Effector memory CD4-positive, alpha-beta T cell (primary cell): ENCODE results near the gene TAF5L.

Experiments
- DNase-seq, 3 donors: peaks; one replicate each; pipeline ENCODE4 v3.0.0-alpha.2; 2020
- H3K27ac ChIP-seq: 2 replicates; pipeline ENCODE4 v1.7.0; 2013; ENCODE audit warnings: mild to moderate bottlenecking, low read length, moderate library complexity; ENCODE audit not compliant: insufficient read depth, poor library complexity, severe bottlenecking
- H3K27me3 ChIP-seq: replicated peaks from 2 replicates; pipeline ENCODE4 v1.7.0; 2013; ENCODE audit warnings: mild to moderate bottlenecking, low read length; ENCODE audit not compliant: insufficient read depth, control insufficient read depth, poor library complexity, severe bottlenecking
- H3K36me3 ChIP-seq: 2 replicates; pipeline ENCODE4 v1.7.0; 2013; ENCODE audit warnings: mild to moderate bottlenecking, low read length, moderate library complexity; ENCODE audit not compliant: control insufficient read depth, insufficient read depth
- H3K4me1 ChIP-seq: 2 replicates; pipeline ENCODE4 v1.7.0; 2013; ENCODE audit warnings: low read length, mild to moderate bottlenecking; ENCODE audit not compliant: control insufficient read depth, insufficient read depth, poor library complexity, severe bottlenecking
- H3K4me3 ChIP-seq: 2 replicates; pipeline ENCODE4 v1.7.0; 2013; ENCODE audit warnings: low read length, low read depth, mild to moderate bottlenecking; ENCODE audit not compliant: insufficient read depth, poor library complexity, severe bottlenecking
- H3K9me3 ChIP-seq: 2 replicates; pipeline ENCODE4 v1.7.0; 2013; ENCODE audit warnings: mild to moderate bottlenecking, low read length, moderate library complexity; ENCODE audit not compliant: control insufficient read depth

Gene TAF5L

DNA sequence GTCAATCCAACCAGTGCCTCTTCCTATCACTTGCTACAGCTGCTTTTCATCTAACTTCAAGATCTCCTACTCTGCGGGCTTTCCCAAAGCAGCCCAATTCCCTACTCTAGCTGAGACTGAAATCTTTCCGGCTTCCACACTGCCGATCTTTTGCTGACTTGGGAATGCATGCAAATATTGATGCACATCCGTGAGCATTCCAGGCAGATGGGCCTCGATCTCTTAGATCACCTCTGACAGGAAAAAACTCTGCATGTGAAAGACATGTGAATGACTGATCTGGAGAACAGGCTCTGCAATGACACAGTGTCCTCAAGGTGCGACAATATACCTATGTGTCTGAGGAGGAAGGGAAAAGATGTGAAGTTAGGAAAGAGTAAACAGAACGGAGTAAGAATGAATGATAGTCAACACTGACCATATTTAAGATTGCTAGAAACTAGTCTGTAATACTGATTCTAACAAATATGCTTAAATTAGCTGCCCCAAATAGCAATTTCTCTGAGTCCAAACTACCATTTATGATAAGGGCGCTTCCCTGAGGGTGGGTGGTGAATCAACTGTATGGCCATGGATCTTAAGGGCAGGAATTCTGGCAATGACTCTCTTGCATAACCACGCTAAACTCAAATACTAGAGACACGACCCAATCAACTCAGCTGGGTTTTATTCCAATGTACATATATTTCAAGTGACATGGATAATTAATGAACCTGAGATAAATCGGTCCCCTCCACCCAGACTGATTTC is 8.4 kb downstream of the TAF5L start:
- no peak for DNase-seq
- H3K27ac ChIP-seq, result no peak overlapping the region
- no peaks in the 10 kb centered on the region for H3K27me3 ChIP-seq
- H3K36me3 ChIP-seq, result peaks cover 20% of the 10 kb centered on the region
- no peaks in the 10 kb centered on the region for H3K9me3 ChIP-seq
- no peaks in the 10 kb centered on the region for H3K4me1 ChIP-seq
- H3K4me3 ChIP-seq, result no peak overlapping the region

DNA sequence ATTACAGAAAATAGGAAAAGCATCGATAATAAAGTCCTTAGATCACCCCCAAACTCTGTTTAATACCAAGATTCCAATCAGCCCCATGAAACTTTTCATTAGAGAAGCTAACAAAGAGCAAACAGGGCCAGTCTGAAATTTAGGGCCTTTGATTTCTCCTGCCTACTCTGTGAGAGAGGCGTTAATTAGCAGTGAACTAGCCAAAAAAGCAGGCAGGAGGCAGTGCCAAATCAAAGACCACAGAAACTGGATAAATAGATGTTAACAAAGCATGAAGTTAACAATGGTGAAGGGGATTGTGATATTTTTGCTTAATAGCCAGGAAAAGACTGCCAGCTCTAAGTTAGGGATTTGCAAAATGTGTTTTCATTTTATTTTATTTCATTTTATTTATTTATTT is 11.2 kb downstream of the TAF5L start:
- Histone ChIP-seq H3K27me3 (no peaks in the 10 kb centered on the region), H3K36me3 (peaks cover 47% of the 10 kb centered on the region), H3K4me1 (no peaks in the 10 kb centered on the region), H3K27ac (no peak overlapping the region), H3K4me3 (no peak overlapping the region), H3K9me3 (no peaks in the 10 kb centered on the region)
- DNase-seq, result no peak

DNA sequence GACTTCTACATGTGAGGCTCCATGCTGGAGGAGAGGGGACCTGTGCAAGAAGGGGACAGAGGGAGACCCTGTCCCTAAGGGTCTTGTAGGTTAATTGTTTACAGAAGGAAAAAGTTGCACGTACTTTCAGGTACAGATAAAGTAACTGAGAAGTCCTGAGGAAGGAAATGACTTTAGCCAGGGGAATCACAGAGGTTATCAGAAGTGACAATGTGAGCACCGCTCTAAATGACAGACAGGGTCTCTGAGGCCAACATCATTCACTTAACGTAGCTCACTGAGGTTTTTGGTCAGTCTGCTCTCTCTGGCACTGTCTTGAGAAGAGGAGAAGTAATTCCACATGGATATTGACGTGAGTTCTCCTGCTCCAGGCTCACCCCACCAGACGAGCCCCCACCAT is 12.0 kb downstream of the TAF5L start:
- Histone ChIP-seq H3K4me1 (no peaks in the 10 kb centered on the region), H3K9me3 (no peaks in the 10 kb centered on the region), H3K27me3 (no peaks in the 10 kb centered on the region), H3K4me3 (no peak overlapping the region), H3K36me3 (peaks cover 55% of the 10 kb centered on the region), H3K27ac (no peak overlapping the region)
- DNase-seq, result no peak

DNA sequence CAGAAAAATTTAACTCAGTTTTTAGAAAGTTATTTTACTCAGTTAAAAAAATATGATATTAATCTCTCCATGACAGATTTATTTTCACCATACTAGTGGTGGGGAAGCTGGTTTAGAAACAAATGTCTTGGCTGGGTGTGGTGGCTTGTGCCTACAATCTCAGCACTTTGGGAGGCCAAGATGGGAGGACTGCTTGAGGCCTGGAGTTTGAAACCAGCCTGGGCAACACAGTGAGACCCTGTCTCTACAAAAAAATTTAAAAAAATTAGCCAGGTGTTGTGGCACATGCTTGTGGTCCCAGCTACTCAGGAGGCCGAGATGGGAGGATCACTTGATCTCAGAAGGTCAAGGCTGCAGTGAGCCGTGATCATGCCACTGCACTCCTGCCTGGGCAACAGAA is 17.3 kb downstream of the TAF5L start:
- peaks cover 49% of the 10 kb centered on the region for H3K36me3 ChIP-seq

DNA sequence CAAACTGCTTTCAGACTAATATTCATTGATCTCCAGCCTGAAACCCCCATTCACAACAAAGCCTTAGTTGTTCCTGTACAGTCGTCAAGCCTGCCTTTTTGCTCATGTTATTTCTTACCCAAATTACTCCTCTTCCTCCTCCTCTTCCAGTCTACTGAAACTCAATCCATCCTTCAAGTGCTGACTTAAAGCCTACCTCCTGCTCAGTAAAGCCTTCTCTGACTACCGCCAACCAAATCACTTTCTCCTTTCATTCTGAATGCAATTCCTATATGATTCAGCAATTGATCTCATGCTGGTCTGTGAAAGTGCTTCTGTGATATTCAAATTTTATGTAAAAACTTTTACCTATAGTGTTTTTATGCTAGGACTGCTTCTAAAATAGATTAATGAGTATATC is 18.6 kb downstream of the TAF5L start:
- Histone ChIP-seq H3K4me3 (no peak overlapping the region), H3K27ac (no peak overlapping the region), H3K9me3 (no peaks in the 10 kb centered on the region), H3K27me3 (no peaks in the 10 kb centered on the region), H3K36me3 (peaks cover 40% of the 10 kb centered on the region), H3K4me1 (no peaks in the 10 kb centered on the region)
- DNase-seq, result no peak

More for the DNA sequence above, 17.3 kb downstream of the TAF5L start:
- Histone ChIP-seq H3K27me3 (no peaks in the 10 kb centered on the region), H3K27ac (no peak overlapping the region), H3K4me3 (no peak overlapping the region), H3K9me3 (no peaks in the 10 kb centered on the region), H3K4me1 (no peaks in the 10 kb centered on the region)
- DNase-seq, result no peak

DNA sequence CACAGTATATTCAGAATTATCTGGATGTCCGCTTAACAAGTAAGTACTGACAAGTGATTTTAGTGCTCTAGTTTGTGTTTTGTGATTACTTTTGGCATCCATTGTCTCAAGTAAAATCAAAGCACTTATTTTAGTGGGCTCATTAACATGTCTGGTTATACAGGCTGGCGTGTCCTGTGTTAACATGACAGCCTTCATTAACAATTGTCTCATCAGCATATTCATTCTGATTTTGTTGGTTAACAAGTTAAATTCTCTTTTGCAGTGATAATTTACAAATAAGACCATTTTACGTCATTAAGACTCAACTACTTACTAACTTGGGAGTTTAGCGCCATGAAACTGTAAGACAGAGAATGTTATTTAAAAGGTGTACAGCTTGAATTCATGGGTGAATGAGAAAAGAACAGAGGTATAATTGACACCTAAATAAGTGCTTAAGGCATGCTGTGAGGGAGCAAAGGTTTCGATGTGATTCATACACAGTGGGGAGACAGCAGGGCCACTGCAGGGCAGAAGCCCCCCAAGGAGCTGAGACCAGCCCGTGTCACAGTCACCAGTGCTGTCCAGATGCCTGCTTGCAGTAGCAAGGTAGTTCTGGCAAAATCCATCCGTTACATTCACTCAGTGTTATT is 22.4 kb downstream of the TAF5L start:
- no peaks in the 10 kb centered on the region for H3K9me3 ChIP-seq
- no peak for DNase-seq
- no peak overlapping the region for H3K27ac ChIP-seq
- no peak overlapping the region for H3K4me3 ChIP-seq
- no peaks in the 10 kb centered on the region for H3K27me3 ChIP-seq
- H3K4me1 ChIP-seq, result no peaks in the 10 kb centered on the region
- peaks cover 25% of the 10 kb centered on the region for H3K36me3 ChIP-seq

DNA sequence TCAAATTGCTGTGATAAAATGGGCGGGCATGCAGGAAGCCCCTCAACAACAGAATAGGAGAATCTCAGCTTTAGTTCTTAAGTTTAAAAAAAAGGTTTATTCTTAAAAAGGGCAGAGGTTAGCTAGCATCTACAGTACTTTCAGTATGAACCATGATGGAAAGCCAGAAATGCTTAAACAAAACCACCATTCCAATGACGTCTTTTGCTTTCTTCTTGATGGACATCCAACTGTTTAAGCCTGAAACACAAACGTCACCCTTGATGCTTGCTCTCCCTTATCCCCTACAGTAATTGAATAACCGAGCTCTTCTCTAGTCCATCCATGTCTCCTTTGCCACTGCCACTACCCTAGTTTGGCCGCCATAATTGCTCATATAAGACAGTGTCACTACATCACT is 25.7 kb downstream of the TAF5L start:
- no peaks in the 10 kb centered on the region for H3K9me3 ChIP-seq
- H3K36me3 ChIP-seq, result peaks cover 29% of the 10 kb centered on the region
- no peak overlapping the region for H3K4me3 ChIP-seq
- no peak for DNase-seq
- no peaks in the 10 kb centered on the region for H3K27me3 ChIP-seq
- H3K4me1 ChIP-seq, result no peaks in the 10 kb centered on the region
- H3K27ac ChIP-seq, result no peak overlapping the region

DNA sequence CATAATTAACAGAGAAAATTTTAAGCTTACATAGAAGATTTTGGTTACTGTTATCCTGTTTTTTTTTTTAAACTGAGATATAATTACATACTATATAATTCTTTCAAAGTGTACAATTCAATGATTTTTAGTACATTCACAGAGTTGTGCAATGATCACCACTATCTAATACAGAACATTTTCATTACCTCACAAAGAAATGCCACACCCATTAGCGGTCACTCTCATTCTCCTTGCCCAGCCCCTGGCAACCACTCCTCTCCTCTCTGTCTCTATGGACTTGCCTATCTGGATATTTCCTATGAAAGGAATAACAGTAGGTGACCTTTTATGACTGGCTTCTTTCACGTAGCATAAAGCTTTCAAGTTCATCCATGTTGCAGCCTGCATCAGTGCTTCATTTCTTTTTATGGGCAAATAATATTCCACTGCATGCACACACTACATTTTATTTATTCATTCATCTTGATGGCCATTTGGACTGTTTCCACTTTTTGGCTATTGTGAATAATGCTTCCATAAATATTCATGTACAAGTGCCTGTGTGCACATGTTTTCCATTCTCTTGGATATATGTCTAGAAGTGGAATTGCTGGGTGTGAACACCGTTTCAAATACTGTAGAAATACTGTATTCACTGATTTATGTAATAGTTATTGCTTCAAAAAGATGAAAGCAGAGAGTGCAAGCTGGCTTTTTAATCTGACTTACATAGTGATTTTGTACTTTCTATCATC is 26.5 kb downstream of the TAF5L start:
- no peak for DNase-seq
- Histone ChIP-seq H3K4me3 (no peak overlapping the region), H3K4me1 (no peaks in the 10 kb centered on the region), H3K27ac (no peak overlapping the region), H3K9me3 (no peaks in the 10 kb centered on the region), H3K27me3 (no peaks in the 10 kb centered on the region), H3K36me3 (peaks cover 36% of the 10 kb centered on the region)

DNA sequence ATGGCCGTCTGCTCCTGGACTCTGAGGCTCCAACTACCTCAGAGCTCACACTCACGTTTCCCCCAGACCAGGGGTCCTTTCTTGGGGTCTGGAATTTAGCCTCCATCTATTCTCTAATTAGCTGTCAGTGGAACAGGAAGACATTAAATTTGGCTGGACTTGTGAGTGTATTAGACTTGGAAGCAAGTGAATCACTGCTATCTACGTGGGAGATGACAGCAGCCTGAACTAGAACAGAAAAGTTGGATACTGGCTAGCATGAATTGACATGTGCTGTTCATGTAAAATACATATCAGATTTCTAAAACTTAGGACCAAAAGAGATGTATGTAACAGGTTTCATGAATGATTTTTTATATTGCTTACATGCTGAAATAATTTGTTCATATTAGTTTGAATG is 28.0 kb downstream of the TAF5L start:
- Histone ChIP-seq H3K4me3 (no peak overlapping the region), H3K4me1 (no peaks in the 10 kb centered on the region), H3K36me3 (peaks cover 43% of the 10 kb centered on the region), H3K9me3 (no peaks in the 10 kb centered on the region), H3K27ac (no peak overlapping the region), H3K27me3 (no peaks in the 10 kb centered on the region)
- DNase-seq, result no peak
